Spleen (tissue), 11 donors: ENCODE measurements around the gene TAS2R4. TPM values are rescaled to one million over a fixed set of nuclear protein-coding genes. Genes with fewer than 3 reads are reported as not detected.
"Not testable (repeated sequence)": the region's sequence is repeated elsewhere in the genome, so short reads cannot be mapped to it uniquely, and the experiment has no call there.

ENCODE experiments used
- DNase-seq: peaks from one replicate; pipeline ENCODE4 v3.0.0-alpha.2; 2020
- H3K27ac ChIP-seq, 8 donors: fragments of 200-600 bp; sonication (generic) in 7 of 8; 1 replicate in 4 of 8; 2 replicates in 4 of 8; pipeline versions ENCODE4 v1.5.0 to v1.8.0; 2016 to 2021; ENCODE audit warnings: inconsistent platforms in 4 of 8, mild to moderate bottlenecking in 4 of 8, moderate library complexity in 1 of 8
- H3K27me3 ChIP-seq, 7 donors: fragments of 200-600 bp; sonication (generic) in 6 of 7; replicated peaks in 1 of 7; 1 replicate in 4 of 7; 2 replicates in 3 of 7; pipeline versions ENCODE4 v1.5.0 to v1.8.0; 2016 to 2021; ENCODE audit warnings: inconsistent platforms in 3 of 7, mild to moderate bottlenecking in 1 of 7
- H3K36me3 ChIP-seq, 6 donors: fragments of 200-600 bp; sonication (generic) in 5 of 6; 1 replicate in 4 of 6; 2 replicates in 2 of 6; pipeline versions ENCODE4 v1.5.0 to v1.8.0; 2016 to 2021; ENCODE audit warnings: inconsistent platforms in 2 of 6
- H3K4me1 ChIP-seq, 6 donors: fragments of 200-600 bp; sonication (generic) in 5 of 6; 1 replicate in 3 of 6; 2 replicates in 3 of 6; pipeline versions ENCODE4 v1.5.0 to v1.8.0; 2016 to 2021; ENCODE audit warnings: inconsistent platforms in 3 of 6
- H3K4me3 ChIP-seq, 8 donors: fragments of 200-600 bp; sonication (generic) in 7 of 8; 1 replicate in 4 of 8; 2 replicates in 4 of 8; pipeline versions ENCODE4 v1.5.0 to v1.8.0; 2016 to 2021; ENCODE audit warnings: inconsistent platforms in 4 of 8, mild to moderate bottlenecking in 4 of 8, moderate library complexity in 2 of 8
- H3K9me3 ChIP-seq, 8 donors: fragments of 200-600 bp; sonication (generic) in 7 of 8; 1 replicate in 4 of 8; 2 replicates in 4 of 8; pipeline versions ENCODE4 v1.5.0 to v1.8.0; 2016 to 2021; ENCODE audit warnings: inconsistent platforms in 4 of 8
- POLR2A ChIP-seq, 3 donors: fragments of 450-650 bp; IDR thresholded peaks; one replicate each; pipeline ENCODE4 v1.5.1; 2017; ENCODE audit warnings: antibody characterized with exemption in 3 of 3, mild to moderate bottlenecking in 1 of 3
- POLR2AphosphoS5 ChIP-seq, 3 donors: sonication (generic); formaldehyde crosslinking; IDR thresholded peaks; one replicate each; pipeline ENCODE4 v1.5.1; 2017; ENCODE audit warnings: antibody characterized with exemption in 3 of 3
- WGBS, 5 donors: extraction: QIAGEN DNeasy Blood & Tissue Kit in 3 of 5; methylation state at CpG; one replicate each; pipeline versions ENCODE4 v1.1.5 to v1.1.7; 2013 to 2018; 5-methylcytosine and 5-hydroxymethylcytosine counted together
- intact Hi-C: fragments of 100-400 bp; cut with DNase I; formaldehyde crosslinking; loops from one replicate; pipeline ENCODE4 v1.15.0; 2023; ENCODE audit warnings: low total_unique reads
- polyA plus RNA-seq, 3 donors: library from polyadenylated mRNA; stranded (reverse); fragments of 200-250 nt; gene quantifications; one replicate each; pipeline ENCODE4 v1.2.1, GENCODE V29; 2013
- small RNA-seq, 4 donors: library from RNA; depleted of rRNA; stranded (forward); fragments of <200 nt; gene quantifications; one replicate each; pipeline ENCODE3, GENCODE V24; 2016
- total RNA-seq, 7 donors: library from RNA; depleted of rRNA in 3 of 7; stranded (reverse); fragments of >200 nt in 3 of 7; fragmentation: NEBNext Ultra II Directional in 4 of 7; extraction: Animal tissue kit (Norgen Biotek cat#: 25700) in 4 of 7; gene quantifications; one replicate each; pipeline versions ENCODE4 v1.1.0 to v1.2.1, GENCODE V29; 2016 to 2021
- TF ChIP-seq, protein P1 (sequence below), 11 experiments: fragments of 200-600 bp in 7 of 11; fragments of 450-650 bp in 4 of 11; sonication (generic) in 4 of 11; IDR thresholded peaks in 8 of 11; conservative IDR thresholded peaks in 3 of 11; 1 replicate in 7 of 11; 2 replicates in 4 of 11; pipeline versions ENCODE4 v1.4.0 to v1.8.0; 2016 to 2021; ENCODE audit warnings: antibody characterized with exemption in 11 of 11, inconsistent platforms in 4 of 11, mild to moderate bottlenecking in 1 of 11
- donor health status: healthy with polysubstance abuse.
- donor health status: DM: no; HTN: no; CAD: no; lungs with moderate emphysema.
- donor health status: DM: no; HTN: no; CAD: no.
- donor health status: Bipolar disorder and iron deficiency.
- donor health status: healthy.
- donor health status: DM: no; HTN: no; CAD: no.
- donor health status: DM: yes; HTN: yes; CAD: no.

Gene TAS2R4
- total and polyA plus RNA-seq, 10 donors: 0.17 to 4.8 (median 2.5) TPM

- H3K9me3 ChIP-seq: no peaks in the 10 kb centered on the region
- no peak within 1 kb of the TSS for H3K4me3 ChIP-seq
- H3K27ac ChIP-seq: no peak within 1 kb of the TSS
- intact Hi-C loops: no loop called here
- TF ChIP-seq POLR2A (IDR thresholded peaks at IDR 0.05) (no peak), POLR2AphosphoS5 (IDR thresholded peaks at IDR 0.05) (no peak)
- TF ChIP-seq, protein P1, sequence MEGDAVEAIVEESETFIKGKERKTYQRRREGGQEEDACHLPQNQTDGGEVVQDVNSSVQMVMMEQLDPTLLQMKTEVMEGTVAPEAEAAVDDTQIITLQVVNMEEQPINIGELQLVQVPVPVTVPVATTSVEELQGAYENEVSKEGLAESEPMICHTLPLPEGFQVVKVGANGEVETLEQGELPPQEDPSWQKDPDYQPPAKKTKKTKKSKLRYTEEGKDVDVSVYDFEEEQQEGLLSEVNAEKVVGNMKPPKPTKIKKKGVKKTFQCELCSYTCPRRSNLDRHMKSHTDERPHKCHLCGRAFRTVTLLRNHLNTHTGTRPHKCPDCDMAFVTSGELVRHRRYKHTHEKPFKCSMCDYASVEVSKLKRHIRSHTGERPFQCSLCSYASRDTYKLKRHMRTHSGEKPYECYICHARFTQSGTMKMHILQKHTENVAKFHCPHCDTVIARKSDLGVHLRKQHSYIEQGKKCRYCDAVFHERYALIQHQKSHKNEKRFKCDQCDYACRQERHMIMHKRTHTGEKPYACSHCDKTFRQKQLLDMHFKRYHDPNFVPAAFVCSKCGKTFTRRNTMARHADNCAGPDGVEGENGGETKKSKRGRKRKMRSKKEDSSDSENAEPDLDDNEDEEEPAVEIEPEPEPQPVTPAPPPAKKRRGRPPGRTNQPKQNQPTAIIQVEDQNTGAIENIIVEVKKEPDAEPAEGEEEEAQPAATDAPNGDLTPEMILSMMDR (IDR thresholded peaks at IDR 0.05 in 8 of 11, conservative IDR thresholded peaks at IDR 0.05 in 3 of 11): no peak
- no peak for DNase-seq
- H3K4me1 ChIP-seq: peaks cover 0 to 9% (median 0%) of the 10 kb centered on the region in 6 donors
- H3K27me3 ChIP-seq: no peaks in the 10 kb centered on the region
- WGBS, 5 donors: 76 to 98% (median 88%) methylated on average over 5 of the region's 5 CpGs
- H3K36me3 ChIP-seq: peaks cover 0 to 36% (median 11%) of the 10 kb centered on the region in 6 donors
These were observed 13.4 kb downstream of the TAS2R4 start, which contains the start of gene TAS2R5 for GRCh38 chr7:141789917-141790316. Gene TAS2R5 (plus strand): TSS chr7:141790217. CDS start chr7:141790362, 145 bp downstream.

- WGBS, 5 donors: 82 to 97% (median 88%) methylated on average over 2 of the region's 2 CpGs
- Histone ChIP-seq H3K4me1 (no peaks in the 10 kb centered on the region), H3K27ac (no peak overlapping the region), H3K27me3 (no peaks in the 10 kb centered on the region), H3K36me3 (peaks cover 0 to 35% (median 9%) of the 10 kb centered on the region in 6 donors), H3K4me3 (no peak overlapping the region), H3K9me3 (no peaks in the 10 kb centered on the region)
- TF ChIP-seq POLR2AphosphoS5 (IDR thresholded peaks at IDR 0.05) (no peak), POLR2A (IDR thresholded peaks at IDR 0.05) (no peak)
- TF ChIP-seq, protein P1 (IDR thresholded peaks at IDR 0.05 in 8 of 11, conservative IDR thresholded peaks at IDR 0.05 in 3 of 11): no peak
- intact Hi-C loops: no loop called here
- DNase-seq: no peak
These were observed 16.1 kb downstream of the TAS2R4 start for GRCh38 chr7:141792526-141792925.

GRCh38 chr7:141820067-141820466 lies 43.6 kb downstream of the TAS2R4 start:
- Histone ChIP-seq H3K4me3 (no peak overlapping the region), H3K27ac (no peak overlapping the region), H3K4me1 (no peaks in the 10 kb centered on the region), H3K36me3 (peaks cover 0 to 13% (median 3%) of the 10 kb centered on the region in 6 donors), H3K9me3 (peaks cover 17 to 84% (median 70%) of the 10 kb centered on the region in 8 donors), H3K27me3 (no peaks in the 10 kb centered on the region)
- TF ChIP-seq POLR2A (IDR thresholded peaks at IDR 0.05): no peak
- no peak for TF ChIP-seq POLR2AphosphoS5 (IDR thresholded peaks at IDR 0.05)
- TF ChIP-seq, protein P1 (IDR thresholded peaks at IDR 0.05 in 8 of 11, conservative IDR thresholded peaks at IDR 0.05 in 3 of 11): no peak
- WGBS, 5 donors: 84 to 96% (median 90%) methylated on average over 1 of the region's 1 CpG
- intact Hi-C loops: no loop called here
- no peak for DNase-seq

DNA sequence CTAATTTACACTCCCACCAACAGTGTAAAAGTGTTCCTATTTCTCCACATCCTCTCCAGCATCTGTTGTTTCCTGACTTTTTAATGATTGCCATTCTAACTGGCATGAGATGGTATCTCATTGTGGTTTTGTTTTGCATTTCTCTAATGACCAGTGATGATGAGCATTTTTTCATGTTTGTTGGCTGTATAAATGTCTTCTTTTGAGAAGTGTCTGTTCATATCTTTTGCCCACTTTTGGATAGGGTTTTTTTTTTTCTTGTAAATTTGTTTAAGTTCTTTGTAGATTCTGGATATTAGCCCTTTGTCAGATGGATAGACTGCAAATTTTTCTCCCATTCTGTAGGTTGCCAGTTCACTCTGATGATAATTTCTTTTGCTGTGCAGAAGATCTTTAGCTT lies 46.0 kb downstream of the TAS2R4 start:
- Histone ChIP-seq H3K9me3 (peaks cover 17 to 77% (median 70%) of the 10 kb centered on the region in 8 donors), H3K36me3 (peaks cover 0 to 14% (median 3%) of the 10 kb centered on the region in 6 donors)
- H3K4me3 ChIP-seq, DNase-seq, intact Hi-C loops, H3K27ac ChIP-seq, H3K27me3 ChIP-seq, H3K4me1 ChIP-seq: not testable (repeated sequence)

Small RNA genes within 50 kb of the gene (small RNA-seq; reads per million reads assigned to genes)
- 0 reads per million in 4 donors for gene RNU1-82P

Other genes with a start within 250 kb of the TAS2R4 start
- 10 to 100 TPM; 22.0 to 35.5 (median 27.8) TPM for gene AGK, start 225.3 kb upstream of the TAS2R4 start, total RNA-seq
- 10 to 100 TPM; 11.0 to 12.8 (median 12.1) TPM for gene AGK, start 225.3 kb upstream of the TAS2R4 start, polyA plus RNA-seq
- gene DENND11, start 74.5 kb upstream of the TAS2R4 start, total RNA-seq: 10 to 100 TPM; 37.9 to 68.4 (median 59.3) TPM
- gene DENND11, start 74.5 kb upstream of the TAS2R4 start, polyA plus RNA-seq: 10 to 100 TPM in 1 of 3 donors, 1 to 10 TPM in 2; 7.6 to 14.4 (median 7.9) TPM
- gene WEE2, start 68.3 kb upstream of the TAS2R4 start, total RNA-seq: not detected
- under 1 TPM in 1 of 3 donors, not detected in 2; 0.04 TPM for gene WEE2, start 68.3 kb upstream of the TAS2R4 start, polyA plus RNA-seq
- 100 to 1,000 TPM in 2 of 7 donors, 10 to 100 TPM in 5; 69.3 to 122 (median 83.2) TPM for gene SSBP1, start 38.3 kb upstream of the TAS2R4 start, total RNA-seq
- 100 to 1,000 TPM; 145 to 185 (median 166) TPM for gene SSBP1, start 38.3 kb upstream of the TAS2R4 start, polyA plus RNA-seq
- 1 to 10 TPM; 1.5 to 9.3 (median 4.8) TPM for gene TAS2R3, start 12.6 kb upstream of the TAS2R4 start, total RNA-seq
- gene TAS2R3, start 12.6 kb upstream of the TAS2R4 start, polyA plus RNA-seq: not detected
- gene TAS2R5, start 13.5 kb downstream of the TAS2R4 start, total RNA-seq: 1 to 10 TPM; 1.7 to 5.7 (median 2.9) TPM
- gene TAS2R5, start 13.5 kb downstream of the TAS2R4 start, polyA plus RNA-seq: 1 to 10 TPM in 1 of 3 donors, under 1 TPM in 2; 0.58 to 1.0 (median 0.63) TPM
- not detected for gene PRSS37, start 64.8 kb downstream of the TAS2R4 start, total RNA-seq
- not detected for gene PRSS37, start 64.8 kb downstream of the TAS2R4 start, polyA plus RNA-seq
- gene OR9A4, start 139.7 kb downstream of the TAS2R4 start, total RNA-seq: not detected
- not detected for gene OR9A4, start 139.7 kb downstream of the TAS2R4 start, polyA plus RNA-seq
- gene CLEC5A, start 170.3 kb downstream of the TAS2R4 start, total RNA-seq: 1 to 10 TPM in 5 of 7 donors, under 1 TPM in 2; 0.41 to 5.8 (median 1.5) TPM
- gene CLEC5A, start 170.3 kb downstream of the TAS2R4 start, polyA plus RNA-seq: under 1 TPM; 0.09 to 0.48 (median 0.27) TPM
- not detected for gene TAS2R38, start 197.1 kb downstream of the TAS2R4 start, total RNA-seq
- gene TAS2R38, start 197.1 kb downstream of the TAS2R4 start, polyA plus RNA-seq: not detected
- 100 to 1,000 TPM in 1 of 7 donors, 10 to 100 TPM in 6; 28.8 to 143 (median 67.5) TPM for gene MGAM, start 219.2 kb downstream of the TAS2R4 start, total RNA-seq
- gene MGAM, start 219.2 kb downstream of the TAS2R4 start, polyA plus RNA-seq: 1 to 10 TPM in 2 of 3 donors, under 1 TPM in 1; 0.26 to 1.8 (median 1.0) TPM